Stimulated activated CD4-positive, alpha-beta T cell treated with anti-CD3 and anti-CD28 coated beads, Interleukin-4, amount 100 ng/mL, for 1 hour (primary cell): ENCODE results near the gene ANK2.

Source experiments
- DNase-seq: peaks from one replicate; pipeline ENCODE4 v3.0.0-alpha.2; 2020

Gene ANK2

GRCh38 chr4:113101669-113102068, 52.2 kb downstream of the ANK2 start:
- DNase-seq = no peak

- DNase-seq = no peak
Measured at GRCh38 chr4:113103556-113103955, 54.1 kb downstream of the ANK2 start.

- no peak for DNase-seq
Measured at GRCh38 chr4:113106108-113106507, 56.7 kb downstream of the ANK2 start.

- DNase-seq = no peak
Measured at GRCh38 chr4:113109106-113109718, 59.8 kb downstream of the ANK2 start.

- no peak for DNase-seq
Measured at GRCh38 chr4:113112338-113112978, 63.0 kb downstream of the ANK2 start.

- no peak for DNase-seq
Measured at GRCh38 chr4:113113151-113113550, 63.7 kb downstream of the ANK2 start.

- DNase-seq = no peak
Measured at GRCh38 chr4:113114884-113115283, 65.4 kb downstream of the ANK2 start.

GRCh38 chr4:113116414-113117357, 67.2 kb downstream of the ANK2 start:
- no peak for DNase-seq

- no peak for DNase-seq
Measured at GRCh38 chr4:113117358-113117702, 67.9 kb downstream of the ANK2 start.

GRCh38 chr4:113122066-113122465, 72.6 kb downstream of the ANK2 start:
- DNase-seq = no peak

- DNase-seq = no peak
Measured at GRCh38 chr4:113125418-113125817, 76.0 kb downstream of the ANK2 start.

- DNase-seq = no peak
Measured at GRCh38 chr4:113131136-113131535, 81.7 kb downstream of the ANK2 start.

- no peak for DNase-seq
Measured at GRCh38 chr4:113131621-113132020, 82.2 kb downstream of the ANK2 start.

GRCh38 chr4:113141901-113142346, 92.5 kb downstream of the ANK2 start:
- DNase-seq = no peak

GRCh38 chr4:113142351-113142750, 92.9 kb downstream of the ANK2 start:
- no peak for DNase-seq

- no peak for DNase-seq
Measured at GRCh38 chr4:113144091-113144490, 94.6 kb downstream of the ANK2 start.

- no peak for DNase-seq
Measured at GRCh38 chr4:113145147-113145518, 95.7 kb downstream of the ANK2 start.

- DNase-seq = no peak
Measured at GRCh38 chr4:113145519-113146291, 96.3 kb downstream of the ANK2 start.

- no peak for DNase-seq
Measured at GRCh38 chr4:113146876-113147358, 97.5 kb downstream of the ANK2 start.

- DNase-seq = no peak
Measured at GRCh38 chr4:113147498-113148111, 98.2 kb downstream of the ANK2 start.

- DNase-seq = no peak
Measured at GRCh38 chr4:113148925-113149324, 99.5 kb downstream of the ANK2 start.

GRCh38 chr4:113153529-113154101, 104.2 kb downstream of the ANK2 start:
- DNase-seq = no peak
